H9 (cell line): ENCODE results near the gene LAMA3. TPM values are rescaled to one million over a fixed set of nuclear protein-coding genes. Genes with fewer than 3 reads are reported as not detected.

ENCODE experiments used
- DNase-seq: peaks from one replicate; pipeline ENCODE4 v3.0.0-alpha.2; 2017
- H2AFZ ChIP-seq: one replicate; pipeline ENCODE4 v1.6.1; 2013; ENCODE audit warnings: mild to moderate bottlenecking, low read length, control low read depth, moderate library complexity
- H2AK5ac ChIP-seq: 2 replicates; pipeline ENCODE4 v1.6.1; 2013; ENCODE audit warnings: low read length, control low read depth, mixed read lengths; ENCODE audit not compliant: insufficient read length
- H2BK120ac ChIP-seq: one replicate; pipeline ENCODE4 v1.6.1; 2013; ENCODE audit warnings: low read depth, mild to moderate bottlenecking, low read length, control low read depth, inconsistent platforms; ENCODE audit not compliant: poor library complexity, severe bottlenecking
- H2BK12ac ChIP-seq: 2 replicates; pipeline ENCODE4 v1.6.1; 2013; ENCODE audit warnings: low read length, control low read depth, mixed read lengths, low read depth; ENCODE audit not compliant: insufficient read length
- H2BK15ac ChIP-seq: 2 replicates; pipeline ENCODE4 v1.6.1; 2013; ENCODE audit warnings: low read depth, low read length, control low read depth
- H2BK20ac ChIP-seq: one replicate; pipeline ENCODE4 v1.6.1; 2013; ENCODE audit warnings: low read depth, mild to moderate bottlenecking, low read length, control low read depth, inconsistent platforms; ENCODE audit not compliant: poor library complexity, severe bottlenecking
- H2BK5ac ChIP-seq: 2 replicates; pipeline ENCODE4 v1.6.1; 2013; ENCODE audit warnings: low read length, control low read depth, mixed read lengths; ENCODE audit not compliant: insufficient read length
- H3K14ac ChIP-seq: 2 replicates; pipeline ENCODE4 v1.6.1; 2013; ENCODE audit warnings: low read length, control low read depth; ENCODE audit not compliant: insufficient read depth
- H3K18ac ChIP-seq: 2 replicates; pipeline ENCODE4 v1.6.1; 2013; ENCODE audit warnings: low read depth, mild to moderate bottlenecking, mixed read lengths, low read length, control low read depth; ENCODE audit not compliant: insufficient read length
- H3K23ac ChIP-seq: 2 replicates; pipeline ENCODE4 v1.6.1; 2013; ENCODE audit warnings: low read length, control low read depth, mixed read lengths, low read depth; ENCODE audit not compliant: insufficient read length
- H3K23me2 ChIP-seq: 2 replicates; pipeline ENCODE4 v1.6.1; 2013; ENCODE audit warnings: low read depth, mild to moderate bottlenecking, mixed read lengths, low read length, control low read depth; ENCODE audit not compliant: insufficient read length, poor library complexity, severe bottlenecking
- H3K27ac ChIP-seq: 2 replicates; pipeline ENCODE4 v1.5.1; 2013; ENCODE audit warnings: low read length, control low read depth, mixed read lengths, low read depth; ENCODE audit not compliant: insufficient read length
- H3K27me3 ChIP-seq: 2 replicates; pipeline ENCODE4 v1.6.1; 2013; ENCODE audit warnings: low read length, control low read depth, inconsistent platforms; ENCODE audit not compliant: insufficient read depth
- H3K4ac ChIP-seq: 2 replicates; pipeline ENCODE4 v1.6.1; 2013; ENCODE audit warnings: low read depth, mild to moderate bottlenecking, control low read depth, inconsistent platforms, low read length, moderate library complexity
- H3K4me1 ChIP-seq: 2 replicates; pipeline ENCODE4 v1.6.1; 2013; ENCODE audit warnings: low read length, control low read depth, inconsistent platforms; ENCODE audit not compliant: insufficient read depth
- H3K4me2 ChIP-seq: 2 replicates; pipeline ENCODE4 v1.6.1; 2013; ENCODE audit warnings: low read length, control low read depth, mixed read lengths; ENCODE audit not compliant: insufficient read length, insufficient read depth
- H3K56ac ChIP-seq: 2 replicates; pipeline ENCODE4 v1.6.1; 2013; ENCODE audit warnings: low read depth, mild to moderate bottlenecking, mixed read lengths, low read length, control low read depth; ENCODE audit not compliant: insufficient read length
- H3K79me1 ChIP-seq: 2 replicates; pipeline ENCODE4 v1.6.1; 2013; ENCODE audit warnings: low read depth, mild to moderate bottlenecking, moderate library complexity, low read length, control low read depth, inconsistent platforms; ENCODE audit not compliant: insufficient read depth, poor library complexity, severe bottlenecking
- H3K79me2 ChIP-seq: 2 replicates; pipeline ENCODE4 v1.6.1; 2013; ENCODE audit warnings: low read length, control low read depth, inconsistent platforms; ENCODE audit not compliant: insufficient read depth
- H3K9ac ChIP-seq: 2 replicates; pipeline ENCODE4 v1.6.1; 2013; ENCODE audit warnings: low read length, control low read depth, mixed read lengths; ENCODE audit not compliant: insufficient read length; ENCODE audit errors: extremely low read depth
- H3K9me3 ChIP-seq: one replicate; pipeline ENCODE4 v1.6.1; 2013; ENCODE audit warnings: low read depth, low read length, inconsistent platforms; ENCODE audit not compliant: control insufficient read depth
- H3T11ph ChIP-seq: one replicate; pipeline ENCODE4 v1.6.1; 2013; ENCODE audit warnings: mild to moderate bottlenecking, low read length, control low read depth, inconsistent platforms
- H4K20me1 ChIP-seq: one replicate; pipeline ENCODE4 v1.6.1; 2013; ENCODE audit not compliant: control insufficient read depth, insufficient read length, insufficient read depth
- H4K5ac ChIP-seq: 2 replicates; pipeline ENCODE4 v1.6.1; 2013; ENCODE audit warnings: low read depth, mild to moderate bottlenecking, mixed read lengths, low read length, control low read depth; ENCODE audit not compliant: insufficient read length
- H4K8ac ChIP-seq: replicated peaks from 2 replicates; pipeline ENCODE4 v1.6.1; 2013; ENCODE audit warnings: low read length, control low read depth, mixed read lengths, low read depth; ENCODE audit not compliant: insufficient read length
- H4K91ac ChIP-seq: 2 replicates; pipeline ENCODE4 v1.6.1; 2013; ENCODE audit warnings: low read depth, mild to moderate bottlenecking, moderate library complexity, mixed read lengths, low read length, control low read depth; ENCODE audit not compliant: insufficient read length
- H3K27ac Mint-ChIP-seq, 3 experiments: 2 replicates in 2 of 3; 3 replicates in 1 of 3; pipeline ENCODE4 v1.8.0; 2020 to 2021; ENCODE audit warnings: mixed read lengths in 3 of 3, mild to moderate bottlenecking in 1 of 3, moderate library complexity in 1 of 3
- H3K27me3 Mint-ChIP-seq: 2 replicates; pipeline ENCODE4 v1.8.0; 2021; ENCODE audit warnings: low read depth, mild to moderate bottlenecking, moderate library complexity, mixed read lengths
- H3K36me3 Mint-ChIP-seq, 3 experiments: 2 replicates in 2 of 3; 3 replicates in 1 of 3; pipeline ENCODE4 v1.8.0; 2020 to 2021; ENCODE audit warnings: low read depth in 3 of 3, mixed read lengths in 3 of 3; ENCODE audit not compliant: insufficient read depth in 1 of 3
- H3K4me1 Mint-ChIP-seq, 2 experiments: 2 replicates each; pipeline ENCODE4 v1.8.0; 2020; ENCODE audit warnings: mixed read lengths in 2 of 2
- H3K4me3 Mint-ChIP-seq, 2 experiments: 2 replicates in 1 of 2; 3 replicates in 1 of 2; pipeline ENCODE4 v1.8.0; 2020 to 2021; ENCODE audit warnings: mild to moderate bottlenecking in 2 of 2, mixed read lengths in 2 of 2, moderate library complexity in 1 of 2
- H3K9me3 Mint-ChIP-seq, 2 experiments: 2 replicates in 1 of 2; 3 replicates in 1 of 2; pipeline ENCODE4 v1.8.0; 2020; ENCODE audit warnings: mild to moderate bottlenecking in 2 of 2, mixed read lengths in 2 of 2, moderate library complexity in 1 of 2
- CTCF ChIP-seq: fragments of 200-600 bp; sonication (generic); conservative IDR thresholded peaks from 3 replicates; pipeline ENCODE4 v1.8.0; 2021; ENCODE audit warnings: antibody characterized with exemption, mild to moderate bottlenecking
- WGBS: extraction: QIAGEN DNeasy Blood & Tissue Kit; methylation state at CpG from one replicate; pipeline ENCODE4 v1.1.7; 2013; ENCODE audit warnings: missing lambda C conversion rate, low lambda C conversion rate, mixed read lengths; ENCODE audit not compliant: insufficient read length; ENCODE audit errors: extremely low coverage; 5-methylcytosine and 5-hydroxymethylcytosine counted together
- total RNA-seq: library from RNA; stranded (reverse); gene quantifications from 2 replicates; pipeline ENCODE4 v1.2.1, GENCODE V29; 2021

The LAMA3 gene
- total RNA-seq, 1 experiment from 2014 or later: 0.33 TPM

DNA sequence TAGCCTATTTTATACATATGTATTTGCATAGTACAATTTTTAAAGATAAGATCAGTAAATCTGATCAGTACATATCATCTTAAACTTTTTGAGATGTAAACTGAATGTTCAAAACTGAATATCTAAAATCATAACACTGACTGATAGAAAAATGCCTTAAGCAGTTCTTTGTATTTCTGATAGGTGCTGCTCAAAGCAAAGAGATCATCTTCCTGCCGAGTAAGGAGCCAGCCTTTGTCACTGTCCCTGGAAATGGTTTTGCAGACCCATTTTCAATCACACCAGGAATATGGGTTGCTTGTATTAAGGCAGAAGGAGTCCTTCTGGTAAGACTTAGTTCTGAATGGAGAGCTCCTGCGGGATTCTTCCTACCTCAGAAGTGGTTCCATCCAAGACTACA, 135.0 kb downstream of the LAMA3 start:
- Histone ChIP-seq H3K4me2 (no peak overlapping the region), H2AK5ac (no peak overlapping the region), H3K56ac (no peak overlapping the region), H2BK5ac (no peak overlapping the region), H3K4me1 (no peaks in the 10 kb centered on the region; the same call in 1 of the 2 replicates), H3K27ac (no peak overlapping the region), H3T11ph (no peak overlapping the region), H3K9me3 (no peaks in the 10 kb centered on the region), H3K23me2 (no peaks in the 10 kb centered on the region), H2BK15ac (no peak overlapping the region), H2AFZ (no peak overlapping the region), H4K91ac (no peak overlapping the region), H2BK120ac (no peak overlapping the region), H3K23ac (no peak overlapping the region), H2BK12ac (no peak overlapping the region), H3K18ac (no peak overlapping the region), H3K14ac (no peak overlapping the region), H3K9ac (no peak overlapping the region), H4K8ac (no peak overlapping the region), H3K79me1 (no peaks in the 10 kb centered on the region), H3K27me3 (no peaks in the 10 kb centered on the region), H4K20me1 (no peaks in the 10 kb centered on the region), H4K5ac (no peak overlapping the region), H3K4ac (no peak overlapping the region), H3K79me2 (no peaks in the 10 kb centered on the region), H2BK20ac (no peak overlapping the region)
- peaks cover 26 to 34% of the 10 kb centered on the region in 2 experiments for H3K4me1 Mint-ChIP-seq
- peak; percentile 27; the same call in 1 of the 3 replicates for TF ChIP-seq CTCF
- no CpG with 5 or more reads among the region's 2 CpGs for WGBS
- H3K36me3 Mint-ChIP-seq: no peaks in the 10 kb centered on the region
- H3K27ac Mint-ChIP-seq: no peak overlapping the region
- no peak overlapping the region for H3K4me3 Mint-ChIP-seq
- H3K9me3 Mint-ChIP-seq: no peaks in the 10 kb centered on the region
- no peaks in the 10 kb centered on the region for H3K27me3 Mint-ChIP-seq
- DNase-seq: no peak
